Lung (tissue), 12 donors: ENCODE measurements around the gene ATAT1. TPM values are rescaled to one million over a fixed set of nuclear protein-coding genes. Genes with fewer than 3 reads are reported as not detected.
"Not testable (repeated sequence)": the region's sequence is repeated elsewhere in the genome, so short reads cannot be mapped to it uniquely, and the experiment has no call there.

Source experiments
- ATAC-seq: fragments of 200-7000 bp; cut with Tn5 transposase; one replicate; pipeline ENCODE4 v1.9.1; 2020; ENCODE audit warnings: moderate number of reproducible peaks; ENCODE audit not compliant: insufficient read depth, low FRiP score
- DNase-seq, 3 donors: peaks; one replicate each; pipeline ENCODE4 v3.0.0-alpha.2; 2013 to 2017
- H3K27ac ChIP-seq, 2 donors: one replicate each; pipeline ENCODE4 v1.5.1; 2013; ENCODE audit warnings: mild to moderate bottlenecking in 2 of 2, moderate library complexity in 2 of 2, control low read depth in 1 of 2, inconsistent platforms in 1 of 2, low read depth in 1 of 2, low read length in 1 of 2
- H3K27me3 ChIP-seq, 3 donors: one replicate each; pipeline ENCODE4 v1.5.1; 2013; ENCODE audit warnings: low read length in 2 of 3; ENCODE audit not compliant: control insufficient read depth in 3 of 3, insufficient read depth in 3 of 3
- H3K36me3 ChIP-seq, 4 donors: one replicate each; pipeline ENCODE4 v1.5.1; 2013; ENCODE audit warnings: low read length in 4 of 4, mild to moderate bottlenecking in 1 of 4, moderate library complexity in 1 of 4; ENCODE audit not compliant: control insufficient read depth in 4 of 4, insufficient read depth in 4 of 4
- H3K4me1 ChIP-seq, 5 donors: one replicate each; pipeline ENCODE4 v1.5.1; 2013; ENCODE audit warnings: low read length in 5 of 5, mild to moderate bottlenecking in 2 of 5, moderate library complexity in 1 of 5; ENCODE audit not compliant: control insufficient read depth in 5 of 5, insufficient read depth in 5 of 5
- H3K4me3 ChIP-seq: one replicate; pipeline ENCODE4 v1.5.1; 2013; ENCODE audit warnings: mild to moderate bottlenecking, control low read depth, moderate library complexity
- H3K9ac ChIP-seq, 2 donors: one replicate each; pipeline ENCODE4 v1.5.1; 2013; ENCODE audit warnings: low read length in 2 of 2, control low read depth in 1 of 2; ENCODE audit not compliant: insufficient read depth in 1 of 2
- H3K9me3 ChIP-seq, 4 donors: one replicate each; pipeline ENCODE4 v1.5.1; 2013; ENCODE audit warnings: low read length in 3 of 4, mild to moderate bottlenecking in 1 of 4, moderate library complexity in 1 of 4; ENCODE audit not compliant: control insufficient read depth in 4 of 4, insufficient read depth in 3 of 4
- CTCF ChIP-seq: IDR thresholded peaks from 2 replicates; pipeline ENCODE4 v1.5.1; 2012; ENCODE audit warnings: mild to moderate bottlenecking; ENCODE audit errors: control extremely low read depth, extremely low read depth
- WGBS, 2 donors: extraction: QIAGEN DNeasy Blood & Tissue Kit; methylation state at CpG; one replicate each; pipeline ENCODE4 v1.1.7; 2013; 5-methylcytosine and 5-hydroxymethylcytosine counted together
- polyA plus RNA-seq, 2 donors: library from polyadenylated mRNA; stranded (reverse); fragments of 200-250 nt; gene quantifications; one replicate each; pipeline ENCODE4 v1.2.1, GENCODE V29; 2013
- total RNA-seq, 2 donors: library from RNA; depleted of rRNA in 1 of 2; stranded (reverse); fragments of >200 nt in 1 of 2; gene quantifications; one replicate each; pipeline ENCODE4 v1.2.1, GENCODE V29; 2014 to 2021
- donor health status: control.
- donor health status: control.
- donor health status: Bipolar disorder and iron deficiency.
- donor health status: healthy.
- donor health status: DM: yes; HTN: yes; CAD: no.

The ATAT1 gene
- total and polyA plus RNA-seq, 4 donors: 5.5 to 13.3 (median 7.9) TPM

- TF ChIP-seq CTCF: no peak
- Histone ChIP-seq H3K27ac (no peak overlapping the region), H3K4me3 (no peak overlapping the region), H3K9ac (no peak overlapping the region), H3K27me3 (no peaks in the 10 kb centered on the region), H3K4me1 (no peaks in the 10 kb centered on the region), H3K9me3 (no peaks in the 10 kb centered on the region), H3K36me3 (peaks cover 44 to 76% (median 49%) of the 10 kb centered on the region in 4 donors)
- no peak for ATAC-seq
- DNase-seq: no peak
These were observed 30.8 kb downstream of the ATAT1 start for GRCh38 chr6:30657454-30657853.

- not testable (repeated sequence) for H3K4me1 ChIP-seq
These were observed 31.2 kb downstream of the ATAT1 start for GRCh38 chr6:30657922-30658321.

GRCh38 chr6:30664994-30665767, 38.5 kb downstream of the ATAT1 start:
- WGBS, 2 donors: 93 to 95% methylated on average over 34 of the region's 34 CpGs
- Histone ChIP-seq H3K36me3 (peaks cover 29 to 50% (median 43%) of the 10 kb centered on the region in 4 donors), H3K27me3 (no peaks in the 10 kb centered on the region), H3K9ac (no peak overlapping the region), H3K9me3 (no peaks in the 10 kb centered on the region), H3K4me3 (no peak overlapping the region), H3K4me1 (no peaks in the 10 kb centered on the region), H3K27ac (no peak overlapping the region)
- ATAC-seq: no peak
- TF ChIP-seq CTCF: no peak
- DNase-seq: no peak

More at GRCh38 chr6:30657922-30658321, 31.2 kb downstream of the ATAT1 start:
- DNase-seq, H3K9ac ChIP-seq, H3K27ac ChIP-seq, ATAC-seq, H3K4me3 ChIP-seq, H3K27me3 ChIP-seq, H3K9me3 ChIP-seq: not testable (repeated sequence)
- WGBS, 2 donors: 98 to 99% methylated on average over 5 of the region's 5 CpGs
- peaks cover 43 to 75% (median 50%) of the 10 kb centered on the region in 4 donors for H3K36me3 ChIP-seq

- not testable (repeated sequence) for H3K27me3 ChIP-seq, H3K4me1 ChIP-seq, H3K9ac ChIP-seq, ATAC-seq, DNase-seq, H3K27ac ChIP-seq, H3K9me3 ChIP-seq, H3K4me3 ChIP-seq
- H3K36me3 ChIP-seq: peaks cover 29 to 50% (median 46%) of the 10 kb centered on the region in 4 donors
- 74 to 77% methylated on average over 2 of the region's 2 CpGs for WGBS, 2 donors
These were observed 39.6 kb downstream of the ATAT1 start for GRCh38 chr6:30666300-30666699.
